COLO829 (cell line): ENCODE results near the gene FBLIM1.
A peak's percentile ranks its signal among the peaks of the same experiment; 100 is the strongest.

ENCODE experiments used
- DNase-seq: peaks from one replicate; pipeline ENCODE4 v3.0.0; 2012; ENCODE audit warnings: low spot score

FBLIM1 gene, protein sequence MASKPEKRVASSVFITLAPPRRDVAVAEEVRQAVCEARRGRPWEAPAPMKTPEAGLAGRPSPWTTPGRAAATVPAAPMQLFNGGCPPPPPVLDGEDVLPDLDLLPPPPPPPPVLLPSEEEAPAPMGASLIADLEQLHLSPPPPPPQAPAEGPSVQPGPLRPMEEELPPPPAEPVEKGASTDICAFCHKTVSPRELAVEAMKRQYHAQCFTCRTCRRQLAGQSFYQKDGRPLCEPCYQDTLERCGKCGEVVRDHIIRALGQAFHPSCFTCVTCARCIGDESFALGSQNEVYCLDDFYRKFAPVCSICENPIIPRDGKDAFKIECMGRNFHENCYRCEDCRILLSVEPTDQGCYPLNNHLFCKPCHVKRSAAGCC

DNA sequence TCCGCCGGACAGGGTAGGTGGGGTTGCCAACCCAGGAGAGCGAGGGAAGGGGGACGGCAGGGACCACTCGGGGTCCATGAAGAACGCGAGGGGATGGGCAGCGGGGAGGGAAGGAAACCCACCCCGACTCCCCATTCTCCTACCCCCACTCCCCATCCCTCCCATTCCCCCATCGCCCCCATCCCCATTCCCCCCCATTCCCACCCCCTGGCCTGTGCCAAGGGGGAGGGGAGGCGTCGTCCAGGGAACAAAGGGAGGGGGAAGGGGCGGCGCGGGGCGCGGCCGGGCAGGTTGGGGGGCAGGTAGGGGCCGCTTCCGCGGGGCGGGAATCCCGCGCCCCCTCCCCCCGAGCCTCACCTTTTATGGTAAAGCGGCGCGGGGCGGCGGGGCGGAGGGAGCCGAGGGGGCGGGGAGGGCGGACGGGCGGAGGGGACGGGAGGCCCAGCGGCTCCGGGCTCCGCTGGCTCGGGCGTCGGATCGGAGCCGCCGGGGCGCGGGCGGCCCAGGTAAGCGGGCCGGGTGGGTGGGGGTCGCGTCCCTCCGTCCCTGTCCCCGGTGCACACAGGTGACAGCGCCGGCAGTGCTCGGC is at the start of gene FBLIM1:
TSS of gene FBLIM1 (plus strand) at position 453 of the 589 bp plus-strand sequence. CDS start 6,189 bp downstream, outside the sequence.
- DNase-seq = no peak

DNA sequence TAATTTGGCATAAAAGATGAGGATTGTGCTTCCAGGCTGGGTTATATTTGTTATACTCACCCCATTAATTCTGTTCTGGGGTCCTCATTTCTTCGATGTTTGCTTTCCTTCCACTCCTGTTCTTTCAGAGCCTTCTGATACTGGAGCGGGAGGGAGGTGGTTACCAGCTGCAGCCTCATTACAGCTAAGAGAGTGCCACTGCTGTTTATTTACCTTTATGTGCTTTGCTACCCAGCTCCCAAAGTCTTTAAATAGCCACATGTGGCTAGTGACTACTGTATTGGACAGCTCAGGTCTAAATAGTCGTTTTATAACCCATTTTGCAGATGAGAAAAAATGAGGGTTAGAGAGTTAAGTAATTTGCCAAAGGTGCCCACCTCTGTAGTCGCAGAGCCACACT is 49.4 kb upstream of the FBLIM1 start:
- DNase-seq = no peak

DNA sequence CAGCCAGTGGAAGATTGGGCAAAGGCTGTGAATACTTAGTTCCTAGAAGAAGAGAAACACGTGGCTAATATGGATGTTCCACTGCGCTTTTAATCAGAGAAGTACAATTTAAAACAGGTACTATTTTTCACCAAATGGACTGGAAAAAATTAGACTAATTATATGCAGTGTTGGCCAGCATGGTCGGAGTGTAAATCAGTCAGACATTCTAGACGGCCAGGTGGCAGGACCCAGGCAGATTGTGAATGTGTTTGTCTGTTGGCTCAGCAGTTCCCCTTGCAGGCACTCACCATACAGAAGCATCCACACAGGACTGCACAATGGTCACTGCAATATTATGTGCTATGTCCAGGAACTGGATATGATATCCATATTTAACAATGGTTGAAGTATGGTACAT is 46.4 kb upstream of the FBLIM1 start:
- DNase-seq = no peak

DNA sequence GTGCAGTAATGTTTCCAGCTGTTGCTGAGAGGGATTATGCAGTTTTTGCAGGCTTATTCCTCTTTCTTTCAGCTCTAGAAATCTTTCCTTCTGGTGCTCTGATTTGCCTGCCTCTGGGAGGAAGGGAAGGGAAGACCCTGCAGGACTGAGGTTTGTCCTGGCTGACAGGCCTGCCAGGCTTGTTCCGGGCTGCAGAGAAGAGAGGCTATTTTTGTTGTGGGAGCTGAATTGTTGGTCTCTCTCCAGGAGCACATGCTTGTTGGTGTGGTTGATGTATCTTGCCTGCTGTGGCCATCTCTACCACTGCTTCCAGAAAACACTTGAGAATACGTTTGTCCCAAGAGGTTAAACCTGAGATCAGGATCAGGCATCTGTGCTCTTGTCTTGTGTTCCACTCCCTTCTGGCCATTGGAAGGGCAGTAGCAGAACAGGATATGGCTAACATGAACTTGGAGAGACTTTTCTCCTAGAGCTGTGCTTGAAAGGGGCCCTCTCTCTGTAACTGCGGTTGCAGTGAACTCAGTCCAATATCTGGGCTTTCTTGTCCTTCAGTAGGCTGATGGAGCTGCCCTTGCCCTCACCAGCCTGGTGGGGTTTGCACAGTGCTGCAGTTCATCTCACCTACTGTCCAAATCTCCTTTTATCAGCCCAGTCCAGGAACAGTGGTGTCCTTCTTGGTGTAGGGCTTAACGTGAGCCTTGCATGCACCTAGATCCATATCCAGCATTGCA is 44.0 kb upstream of the FBLIM1 start:
- peak; percentile 45 for DNase-seq

DNA sequence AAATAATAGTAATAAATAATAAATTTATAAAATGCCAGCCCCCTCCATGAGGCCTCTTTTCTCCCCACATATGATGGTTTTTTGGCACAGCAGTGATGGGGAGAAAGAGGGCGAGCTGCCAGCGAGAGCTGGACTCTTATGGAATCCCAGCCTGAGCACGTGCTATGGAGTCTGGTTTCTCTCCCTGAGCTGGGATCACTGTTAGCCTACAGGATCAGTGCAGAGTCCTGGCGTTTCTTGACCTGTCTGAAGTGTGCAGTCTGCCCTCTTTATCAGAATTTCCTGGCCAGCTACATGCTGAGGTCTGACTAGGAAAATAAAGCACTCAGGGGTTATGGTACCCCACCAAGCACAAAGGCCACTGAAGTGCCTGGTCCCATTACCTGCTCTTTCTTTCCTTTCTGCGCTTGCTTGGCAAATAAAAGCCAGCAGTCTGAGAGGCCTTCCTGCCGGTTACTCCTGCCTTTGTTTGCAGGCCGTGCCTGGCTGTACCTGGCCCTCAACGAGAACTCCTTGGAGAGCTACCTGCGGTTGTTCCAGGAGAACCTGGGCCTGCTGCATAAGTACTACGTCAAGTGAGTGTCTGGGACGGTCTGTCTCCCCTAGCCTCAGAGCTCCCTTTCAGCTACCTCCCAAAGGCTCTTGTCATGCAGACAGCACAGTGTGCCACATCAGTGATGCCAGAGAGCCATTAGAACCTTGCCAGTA is 41.0 kb upstream of the FBLIM1 start:
- DNase-seq = no peak

DNA sequence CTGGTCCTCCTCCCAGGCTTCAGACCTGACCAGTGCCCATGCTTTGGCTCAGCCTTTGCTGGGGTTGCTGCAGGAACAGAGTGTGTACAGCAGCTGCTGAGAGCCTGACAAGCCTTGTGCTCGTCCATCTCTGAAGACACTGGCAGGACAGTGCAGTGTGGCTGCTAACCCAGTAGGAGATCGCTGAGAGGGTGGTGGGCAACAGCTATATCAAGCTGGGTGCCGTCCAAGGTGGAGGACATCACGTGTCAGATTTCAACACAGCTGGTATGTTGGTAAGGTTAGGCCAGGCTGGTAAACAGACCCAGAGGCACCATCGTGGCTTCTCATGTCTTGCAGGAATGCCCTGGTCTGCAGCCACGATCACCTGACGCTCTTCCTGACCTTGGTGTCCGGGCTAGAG is 40.4 kb upstream of the FBLIM1 start:
- no peak for DNase-seq

DNA sequence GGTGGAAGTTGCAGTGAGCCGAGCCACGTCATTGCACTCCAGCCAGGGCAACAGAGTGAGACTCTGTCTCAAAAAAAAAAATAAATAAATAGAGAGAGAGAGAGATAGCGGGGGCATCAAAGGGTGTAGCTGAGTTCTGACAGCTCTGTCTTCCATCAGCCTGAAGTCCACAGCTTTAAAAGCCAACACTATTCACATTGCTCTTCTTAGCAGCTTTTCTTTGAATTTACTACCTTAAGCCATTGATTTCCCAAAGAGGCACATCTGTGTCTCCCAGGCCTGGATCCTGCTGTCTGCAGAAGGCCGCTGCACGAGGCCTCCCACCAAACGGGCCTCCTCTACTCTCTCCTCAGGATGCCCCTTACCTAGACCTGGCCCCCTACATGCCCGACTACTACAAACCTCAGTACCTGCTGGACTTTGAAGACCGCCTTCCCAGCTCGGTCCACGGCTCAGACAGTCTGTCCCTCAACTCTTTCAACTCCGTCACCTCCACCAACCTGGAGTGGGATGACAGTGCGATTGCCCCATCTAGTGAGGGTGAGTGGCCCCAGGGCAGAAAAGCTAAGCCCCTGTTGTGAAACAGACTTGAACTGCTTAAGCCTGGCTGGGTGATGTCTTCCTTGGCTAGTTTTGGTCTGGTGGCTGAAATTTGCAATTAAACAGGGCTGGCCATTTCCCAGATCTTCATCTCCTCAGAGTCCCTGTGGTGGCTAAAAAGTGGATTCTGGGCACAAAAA is 39.0 kb upstream of the FBLIM1 start:
- no peak for DNase-seq

DNA sequence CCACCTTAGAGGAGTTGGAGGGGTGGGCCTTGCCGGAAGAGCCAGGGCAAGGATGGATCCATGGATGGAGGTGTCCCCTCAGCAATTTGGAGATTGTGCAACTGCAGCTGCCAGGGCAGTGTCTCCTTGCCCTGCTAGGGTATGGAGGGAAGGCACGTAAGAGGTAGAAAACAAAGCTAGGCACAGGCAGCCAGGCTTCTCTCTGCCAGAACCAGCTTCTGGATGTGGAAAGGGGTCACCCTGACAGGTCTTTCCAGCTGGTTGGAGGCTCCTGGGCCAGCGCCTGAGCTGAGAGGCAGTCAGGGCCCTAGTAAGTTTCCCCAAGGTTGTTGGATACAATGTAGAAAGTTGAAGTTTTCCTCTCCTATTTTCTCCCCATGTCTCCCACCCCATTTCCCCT is 37.7 kb upstream of the FBLIM1 start:
- no peak for DNase-seq

DNA sequence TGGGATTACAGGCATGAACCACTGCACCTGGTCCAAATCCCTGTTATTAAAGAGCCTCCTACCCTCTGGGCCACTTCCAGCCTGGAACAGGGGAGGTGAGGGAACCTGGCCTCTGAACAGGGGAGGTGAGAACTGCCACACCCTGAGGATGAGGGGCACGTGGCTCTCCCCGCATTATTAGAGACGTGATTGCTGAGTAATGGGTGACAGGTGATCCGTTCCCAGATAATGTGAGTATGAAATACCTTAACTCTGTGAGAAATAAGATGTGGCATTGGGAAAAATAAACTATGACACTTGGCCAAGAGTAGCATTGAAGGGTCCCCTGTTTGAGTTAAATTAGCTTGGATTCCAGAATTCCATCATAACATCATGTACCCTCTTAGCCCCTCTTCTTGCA is 36.2 kb upstream of the FBLIM1 start:
- DNase-seq = no peak

DNA sequence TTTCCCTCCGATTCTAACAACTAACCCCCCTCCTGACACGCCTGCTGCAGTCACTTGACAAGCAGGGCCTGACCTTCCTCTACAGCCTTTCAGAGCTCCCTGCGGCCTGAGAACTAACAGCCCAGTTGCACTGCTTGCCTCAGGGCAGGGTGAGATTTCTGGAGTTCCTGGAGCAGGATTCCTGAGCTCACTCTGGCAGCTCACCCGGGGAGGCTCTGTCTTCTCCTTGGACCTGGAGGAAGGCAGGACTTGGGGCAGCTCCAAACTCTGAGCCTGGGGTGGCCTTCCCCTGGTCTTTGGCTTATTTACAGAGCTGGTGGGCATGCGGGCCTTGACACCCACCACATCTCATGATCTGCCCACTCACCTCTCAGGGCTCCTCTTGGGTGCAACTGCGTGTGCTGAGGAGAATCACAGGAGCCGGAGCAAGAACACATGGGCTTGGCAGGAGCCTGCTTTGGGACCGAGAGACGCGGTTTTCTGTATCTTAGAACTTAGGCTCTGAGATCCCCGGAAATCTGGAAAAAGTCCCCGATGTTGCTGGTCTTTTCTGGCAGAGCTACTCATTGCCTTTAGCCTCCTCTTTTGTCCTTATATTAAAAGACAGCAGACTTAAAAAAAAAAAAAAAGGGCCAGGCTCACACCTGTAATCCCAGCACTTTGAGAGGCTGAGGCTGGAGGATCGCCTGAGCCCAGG is 35.6 kb upstream of the FBLIM1 start:
- no peak for DNase-seq

DNA sequence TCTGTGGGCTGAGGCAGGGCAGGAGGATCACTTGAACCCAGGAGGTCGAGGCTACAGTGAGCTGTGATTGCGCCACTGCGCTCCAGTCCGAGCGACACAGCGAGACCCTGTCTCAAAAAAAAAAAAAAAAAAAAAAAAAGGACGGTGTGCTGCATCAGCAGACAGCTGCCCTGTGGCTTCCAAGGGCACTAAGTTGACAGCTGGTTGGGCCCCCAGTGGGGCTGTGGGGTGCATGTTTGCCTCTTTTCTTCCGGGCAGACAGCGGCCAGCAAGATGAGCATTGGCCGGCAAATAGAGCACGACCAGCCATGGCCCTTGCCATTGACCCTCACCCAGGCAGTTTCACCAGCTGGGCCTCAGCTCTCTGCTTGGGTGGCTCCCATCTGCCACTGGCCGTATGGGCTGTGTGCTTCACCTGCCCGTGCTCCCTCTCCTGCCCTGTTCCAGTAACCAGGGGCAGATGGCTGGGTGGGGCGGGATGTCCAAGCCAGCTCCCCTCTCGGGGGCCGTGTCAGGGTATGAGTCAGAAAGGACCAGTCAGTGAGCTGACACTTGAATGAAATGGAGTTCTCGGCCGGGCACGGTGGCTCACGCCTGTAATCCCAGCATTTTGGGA is 34.9 kb upstream of the FBLIM1 start:
- no peak for DNase-seq

DNA sequence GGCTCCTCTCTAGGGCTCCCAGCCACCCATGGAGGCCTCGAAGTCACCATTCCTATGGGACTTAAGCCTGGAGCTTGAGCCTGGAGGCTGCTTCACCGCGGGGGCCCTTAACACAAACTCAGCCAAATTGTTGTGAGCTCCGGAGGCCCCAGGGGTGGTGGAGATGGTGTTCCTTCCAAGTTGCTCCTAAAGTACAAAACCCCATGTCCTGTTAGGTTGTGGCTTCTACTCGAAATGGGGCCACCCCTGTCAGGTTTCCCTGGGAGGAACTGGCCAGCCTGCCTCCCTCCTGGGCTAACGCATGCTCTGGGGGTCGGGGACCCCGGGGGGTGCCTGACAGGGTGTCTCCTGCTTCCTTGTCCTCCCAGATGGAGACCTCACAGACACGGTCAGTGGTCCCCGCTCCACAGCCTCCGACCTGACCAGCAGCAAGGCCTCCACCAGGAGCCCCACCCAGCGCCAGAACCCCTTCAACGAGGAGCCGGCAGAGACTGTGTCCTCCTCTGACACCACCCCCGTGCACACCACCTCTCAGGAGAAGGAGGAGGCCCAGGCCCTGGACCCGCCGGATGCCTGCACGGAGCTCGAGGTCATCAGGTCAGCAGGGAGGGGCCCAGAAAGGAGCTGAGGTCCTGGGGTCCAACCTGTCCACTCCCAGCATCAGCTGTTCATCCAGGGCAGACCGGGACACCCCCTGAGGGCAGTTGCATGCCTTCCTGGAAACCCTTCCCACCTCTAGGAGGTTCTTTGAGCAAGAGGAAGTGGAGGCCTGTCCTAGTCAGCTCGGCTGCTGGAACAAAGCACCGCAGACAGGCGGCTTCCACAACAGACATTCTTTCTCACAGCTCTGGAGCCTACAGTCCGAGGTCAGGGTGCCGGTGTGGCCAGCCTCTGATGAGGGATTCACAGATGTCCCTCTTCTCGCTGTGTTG is 33.4 kb upstream of the FBLIM1 start:
- DNase-seq = no peak

DNA sequence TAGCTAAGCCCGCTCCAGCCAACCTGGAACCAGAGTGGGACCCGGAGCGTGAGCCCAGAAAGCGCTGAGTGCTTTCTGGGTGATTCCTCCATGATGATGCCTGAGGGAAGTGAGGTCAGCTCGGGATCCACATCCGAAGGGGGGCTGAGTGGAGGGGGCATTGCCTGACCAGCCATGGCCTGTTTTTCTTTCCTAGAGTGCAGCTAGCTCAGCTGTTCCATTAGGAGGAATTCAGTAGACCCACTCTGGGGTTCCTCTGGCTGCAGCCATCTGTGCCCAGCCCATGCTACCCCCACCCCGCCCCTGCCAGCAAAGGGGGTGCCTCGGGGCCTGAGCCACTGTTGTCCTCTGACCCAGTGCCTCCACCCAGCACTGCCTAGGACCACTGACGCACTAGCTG is 32.1 kb upstream of the FBLIM1 start:
- DNase-seq = no peak

DNA sequence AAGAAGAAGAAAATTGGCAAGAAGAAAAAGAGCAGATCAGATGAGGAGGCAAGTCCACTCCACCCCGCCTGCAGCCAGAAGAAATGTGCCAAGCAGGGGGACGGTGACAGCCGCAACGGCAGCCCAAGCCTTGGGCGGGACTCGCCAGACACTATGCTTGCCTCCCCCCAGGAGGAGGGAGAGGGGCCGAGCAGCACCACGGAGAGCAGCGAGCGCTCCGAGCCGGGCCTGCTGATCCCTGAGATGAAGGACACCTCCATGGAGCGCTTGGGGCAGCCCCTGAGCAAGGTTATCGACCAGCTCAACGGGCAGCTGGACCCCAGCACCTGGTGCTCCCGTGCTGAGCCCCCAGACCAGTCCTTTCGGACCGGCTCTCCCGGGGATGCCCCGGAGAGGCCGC is 31.6 kb upstream of the FBLIM1 start:
- DNase-seq = no peak

DNA sequence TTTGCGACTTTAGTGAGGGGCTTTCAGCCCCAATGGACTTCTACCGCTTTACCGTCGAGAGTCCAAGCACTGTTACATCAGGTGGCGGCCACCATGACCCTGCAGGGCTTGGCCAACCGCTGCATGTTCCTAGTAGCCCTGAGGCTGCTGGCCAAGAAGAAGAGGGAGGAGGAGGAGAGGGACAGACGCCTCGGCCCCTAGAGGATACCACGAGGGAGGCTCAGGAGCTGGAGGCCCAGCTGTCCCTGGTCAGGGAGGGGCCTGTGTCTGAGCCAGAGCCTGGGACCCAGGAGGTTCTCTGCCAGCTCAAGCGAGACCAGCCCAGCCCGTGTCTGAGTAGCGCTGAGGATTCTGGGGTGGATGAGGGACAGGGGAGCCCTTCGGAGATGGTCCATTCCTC is 31.2 kb upstream of the FBLIM1 start:
- DNase-seq = no peak

DNA sequence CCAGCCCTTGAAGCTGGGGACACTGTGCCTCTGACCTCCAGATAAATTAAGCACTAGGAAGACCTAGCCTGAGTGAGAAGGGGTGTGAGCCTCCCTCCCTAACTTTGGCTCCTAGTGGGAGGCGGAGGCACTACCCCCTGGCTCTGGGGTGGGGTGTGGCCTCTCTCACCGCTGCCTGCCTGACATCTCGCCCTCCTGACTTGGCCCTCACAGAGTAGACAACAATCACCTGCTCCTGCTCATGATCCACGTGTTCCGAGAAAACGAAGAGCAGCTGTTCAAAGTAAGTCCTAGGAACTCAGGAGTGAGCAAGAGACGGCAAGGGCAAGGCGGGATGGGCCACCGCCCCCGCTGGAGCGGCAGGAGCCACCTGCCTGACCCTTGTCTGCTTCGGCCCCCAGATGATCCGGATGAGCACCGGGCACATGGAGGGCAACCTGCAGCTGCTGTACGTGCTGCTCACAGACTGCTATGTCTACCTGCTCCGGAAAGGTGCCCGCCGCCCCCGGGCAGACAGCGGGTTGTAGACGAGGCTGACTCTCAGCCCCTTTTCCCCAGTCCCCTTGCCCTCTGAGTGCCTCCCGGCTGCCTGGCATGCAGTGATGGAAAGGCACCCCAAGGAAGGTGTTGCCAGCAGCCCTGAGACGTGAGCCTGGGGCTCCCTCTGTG is 30.6 kb upstream of the FBLIM1 start:
- DNase-seq = no peak

DNA sequence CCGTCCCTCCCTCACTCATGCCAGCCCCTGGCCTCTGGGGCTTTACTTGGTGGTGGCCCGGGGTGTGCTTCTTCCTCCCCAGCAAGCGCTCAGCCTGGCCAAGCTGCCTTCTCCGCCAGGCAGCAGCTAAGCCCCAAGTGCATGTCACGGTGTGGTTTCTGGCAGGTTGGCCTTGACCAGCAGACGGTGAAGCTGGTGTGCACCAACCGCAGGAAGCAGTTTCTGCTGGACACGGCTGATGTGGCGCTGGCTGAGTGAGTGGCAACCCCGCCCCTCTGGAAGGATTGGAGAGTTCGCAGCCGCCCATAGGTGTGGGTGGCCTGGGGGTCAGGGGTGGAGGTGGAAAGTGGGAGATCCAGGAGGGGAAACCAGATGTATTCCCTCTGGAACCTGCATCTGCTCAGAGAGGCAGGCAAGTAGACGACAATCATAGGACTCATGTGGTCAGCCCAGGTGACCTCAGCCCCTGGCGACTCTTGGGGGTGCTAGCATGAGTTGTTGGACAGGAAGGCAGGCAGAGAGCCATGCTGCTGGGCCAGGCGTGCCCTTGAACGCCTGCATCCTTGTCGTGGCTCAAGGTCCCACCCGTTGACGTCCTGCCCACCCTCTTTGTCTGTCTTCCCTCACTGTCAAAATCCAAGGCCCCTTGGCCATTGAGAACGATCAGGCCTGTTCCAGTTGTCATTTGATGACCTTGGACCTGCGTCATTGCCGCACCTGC is 29.5 kb upstream of the FBLIM1 start:
- no peak for DNase-seq

DNA sequence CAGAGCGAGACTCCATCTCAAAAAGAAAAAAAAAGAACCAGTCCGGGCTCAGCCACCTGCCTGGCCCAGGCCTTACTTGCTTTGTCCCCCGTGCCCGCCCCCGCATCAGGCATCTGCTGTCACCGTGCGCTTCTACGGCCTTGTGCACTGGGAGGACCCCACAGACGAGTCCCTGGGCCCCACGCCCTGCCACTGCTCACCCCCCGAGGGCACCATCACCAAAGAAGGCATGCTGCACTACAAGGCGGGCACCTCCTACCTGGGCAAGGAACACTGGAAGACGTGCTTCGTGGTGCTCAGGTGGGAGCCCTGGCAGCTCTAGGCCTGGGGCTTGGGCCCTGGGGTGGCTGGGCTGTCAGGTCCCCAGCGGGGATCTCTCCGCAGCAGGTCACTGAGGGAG is 28.2 kb upstream of the FBLIM1 start:
- no peak for DNase-seq
